ENCODE measurements around the gene CEP112. TPM values are rescaled to one million over a fixed set of nuclear protein-coding genes. Genes with fewer than 3 reads are reported as not detected.
A peak's percentile ranks its signal among the peaks of the same experiment; 100 is the strongest.

Gene CEP112
- total and polyA plus RNA-seq, 2 donors (not counting 1 experiment from before 2014, with no cell fraction given), result 5.4 to 6.4 TPM

DNA sequence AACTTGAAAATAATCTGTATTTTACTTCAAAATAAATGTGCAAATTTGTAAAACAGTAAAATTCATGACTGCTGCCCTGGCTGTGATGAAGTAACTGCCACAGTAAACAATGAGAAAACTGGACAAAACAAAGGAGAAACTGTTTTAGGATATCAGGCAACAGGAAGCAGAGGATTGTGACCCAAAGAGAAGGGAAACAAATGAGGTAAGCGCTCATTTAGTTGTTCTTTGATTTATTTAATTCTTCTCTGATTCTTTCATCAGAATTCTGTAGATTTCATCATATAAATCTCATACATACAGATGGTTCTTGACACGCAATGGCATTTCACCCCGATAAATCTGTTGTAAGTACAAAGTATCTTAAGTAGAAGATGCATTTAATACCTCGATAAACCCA, 432.4 kb downstream of the CEP112 start:
- no peaks in the 10 kb centered on the region for H4K20me1 ChIP-seq (ENCODE audit: control insufficient read depth, extremely low read depth, insufficient read depth, low read length)
- no peaks in the 10 kb centered on the region for H3K4me1 ChIP-seq (ENCODE audit: control insufficient read depth, extremely low read depth, insufficient read depth, low read length)
- no peaks in the 10 kb centered on the region for H3K9me3 ChIP-seq (ENCODE audit: control insufficient read depth, insufficient read depth, low read depth, low read length)
- H3K27me3 ChIP-seq (ENCODE audit: control insufficient read depth, insufficient read depth, low read length), result no peaks in the 10 kb centered on the region
- no peak overlapping the region for H2AFZ ChIP-seq (ENCODE audit: low read length)
- H3K36me3 ChIP-seq (ENCODE audit: control insufficient read depth, insufficient read depth, low read length), result no peaks in the 10 kb centered on the region
- no peak overlapping the region for H3K4me2 ChIP-seq (ENCODE audit: extremely low read depth, insufficient read depth, low read length)
- H3K79me2 ChIP-seq (ENCODE audit: control insufficient read depth, insufficient read depth, low read length), result no peaks in the 10 kb centered on the region
- TF ChIP-seq, protein P1, sequence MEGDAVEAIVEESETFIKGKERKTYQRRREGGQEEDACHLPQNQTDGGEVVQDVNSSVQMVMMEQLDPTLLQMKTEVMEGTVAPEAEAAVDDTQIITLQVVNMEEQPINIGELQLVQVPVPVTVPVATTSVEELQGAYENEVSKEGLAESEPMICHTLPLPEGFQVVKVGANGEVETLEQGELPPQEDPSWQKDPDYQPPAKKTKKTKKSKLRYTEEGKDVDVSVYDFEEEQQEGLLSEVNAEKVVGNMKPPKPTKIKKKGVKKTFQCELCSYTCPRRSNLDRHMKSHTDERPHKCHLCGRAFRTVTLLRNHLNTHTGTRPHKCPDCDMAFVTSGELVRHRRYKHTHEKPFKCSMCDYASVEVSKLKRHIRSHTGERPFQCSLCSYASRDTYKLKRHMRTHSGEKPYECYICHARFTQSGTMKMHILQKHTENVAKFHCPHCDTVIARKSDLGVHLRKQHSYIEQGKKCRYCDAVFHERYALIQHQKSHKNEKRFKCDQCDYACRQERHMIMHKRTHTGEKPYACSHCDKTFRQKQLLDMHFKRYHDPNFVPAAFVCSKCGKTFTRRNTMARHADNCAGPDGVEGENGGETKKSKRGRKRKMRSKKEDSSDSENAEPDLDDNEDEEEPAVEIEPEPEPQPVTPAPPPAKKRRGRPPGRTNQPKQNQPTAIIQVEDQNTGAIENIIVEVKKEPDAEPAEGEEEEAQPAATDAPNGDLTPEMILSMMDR (conservative IDR thresholded peaks at IDR 0.05 in 1 of 2, IDR thresholded peaks at IDR 0.05 in 1 of 2; ENCODE audit: low read depth in 1 of 2, low read length in 2 of 2), result no peak
- TF ChIP-seq EZH2 (IDR thresholded peaks at IDR 0.05; ENCODE audit: low read length, missing control alignments), result no peak
- DNase-seq (ENCODE audit: low read depth in 2 of 2), result peak in 1 of 2 donors; percentile 48
- H3K27ac ChIP-seq (ENCODE audit: insufficient read depth, low read length), result no peak overlapping the region
- H3K9ac ChIP-seq (ENCODE audit: insufficient read depth, low read length), result no peak overlapping the region
- no peak overlapping the region for H3K4me3 ChIP-seq (replicated peaks in 1 of 4; ENCODE audit: control extremely low read depth in 1 of 4, insufficient read depth in 1 of 4, low read depth in 3 of 4, low read length in 4 of 4)

DNA sequence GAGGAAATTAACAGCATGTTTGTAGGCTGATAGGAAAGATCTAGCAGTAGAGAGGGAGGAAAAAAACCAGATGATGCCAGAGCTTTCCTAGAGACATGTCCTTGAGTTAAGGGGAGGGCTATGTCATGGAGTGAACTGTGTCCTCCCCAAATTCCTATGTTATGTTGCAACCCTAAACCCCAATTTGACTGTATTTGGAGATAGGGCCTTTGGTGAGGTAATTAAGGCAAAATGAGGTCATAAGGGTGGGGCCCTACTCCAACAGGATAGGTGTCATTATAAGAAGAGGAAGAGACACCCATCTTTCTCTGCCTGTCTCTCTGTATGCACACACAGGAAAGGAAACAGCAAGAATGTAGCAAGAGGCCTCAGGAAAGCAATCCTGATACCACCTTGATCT, 435.2 kb downstream of the CEP112 start:
- Histone ChIP-seq H3K4me2 (ENCODE audit: extremely low read depth, insufficient read depth, low read length) (no peak overlapping the region), H2AFZ (ENCODE audit: low read length) (no peak overlapping the region), H4K20me1 (ENCODE audit: control insufficient read depth, extremely low read depth, insufficient read depth, low read length) (no peaks in the 10 kb centered on the region), H3K79me2 (ENCODE audit: control insufficient read depth, insufficient read depth, low read length) (no peaks in the 10 kb centered on the region), H3K27me3 (ENCODE audit: control insufficient read depth, insufficient read depth, low read length) (no peaks in the 10 kb centered on the region), H3K27ac (ENCODE audit: insufficient read depth, low read length) (no peak overlapping the region), H3K9me3 (ENCODE audit: control insufficient read depth, insufficient read depth, low read depth, low read length) (no peaks in the 10 kb centered on the region), H3K4me3 (replicated peaks in 1 of 4; ENCODE audit: control extremely low read depth in 1 of 4, insufficient read depth in 1 of 4, low read depth in 3 of 4, low read length in 4 of 4) (no peak overlapping the region), H3K36me3 (ENCODE audit: control insufficient read depth, insufficient read depth, low read length) (no peaks in the 10 kb centered on the region), H3K9ac (ENCODE audit: insufficient read depth, low read length) (no peak overlapping the region), H3K4me1 (ENCODE audit: control insufficient read depth, extremely low read depth, insufficient read depth, low read length) (no peaks in the 10 kb centered on the region)
- TF ChIP-seq EZH2 (IDR thresholded peaks at IDR 0.05; ENCODE audit: low read length, missing control alignments), result no peak
- TF ChIP-seq, protein P1 (conservative IDR thresholded peaks at IDR 0.05 in 1 of 2, IDR thresholded peaks at IDR 0.05 in 1 of 2; ENCODE audit: low read depth in 1 of 2, low read length in 2 of 2), result no peak
- DNase-seq (ENCODE audit: low read depth in 2 of 2), result peak in 1 of 2 donors; percentile 13

DNA sequence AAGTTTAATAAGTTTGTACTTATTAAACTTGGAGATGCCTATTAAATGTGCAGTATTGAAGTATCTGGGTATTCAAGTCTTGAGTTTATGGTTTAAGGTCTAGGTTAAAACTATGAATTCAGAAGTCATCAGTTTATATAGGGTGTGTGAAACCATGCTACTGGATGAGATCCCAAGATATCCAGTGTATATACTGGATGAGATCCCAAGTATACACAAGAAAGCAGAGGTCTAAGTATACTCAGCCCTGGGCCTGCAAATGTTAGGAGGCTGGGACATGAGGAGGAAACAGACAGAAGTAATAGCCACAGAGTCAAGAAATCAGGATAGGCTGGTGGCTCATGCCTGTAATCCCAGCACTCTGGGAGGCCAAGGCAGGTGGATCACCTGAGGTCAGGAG, 436.1 kb downstream of the CEP112 start:
- TF ChIP-seq, protein P1 (conservative IDR thresholded peaks at IDR 0.05 in 1 of 2, IDR thresholded peaks at IDR 0.05 in 1 of 2; ENCODE audit: low read depth in 1 of 2, low read length in 2 of 2), result no peak
- no peak for TF ChIP-seq EZH2 (IDR thresholded peaks at IDR 0.05; ENCODE audit: low read length, missing control alignments)

More for the DNA sequence above, 436.1 kb downstream of the CEP112 start:
- Histone ChIP-seq H2AFZ (ENCODE audit: low read length) (no peak overlapping the region), H3K4me1 (ENCODE audit: control insufficient read depth, extremely low read depth, insufficient read depth, low read length) (peaks cover 5% of the 10 kb centered on the region), H3K79me2 (ENCODE audit: control insufficient read depth, insufficient read depth, low read length) (no peaks in the 10 kb centered on the region), H3K36me3 (ENCODE audit: control insufficient read depth, insufficient read depth, low read length) (no peaks in the 10 kb centered on the region), H4K20me1 (ENCODE audit: control insufficient read depth, extremely low read depth, insufficient read depth, low read length) (no peaks in the 10 kb centered on the region), H3K4me3 (replicated peaks in 1 of 4; ENCODE audit: control extremely low read depth in 1 of 4, insufficient read depth in 1 of 4, low read depth in 3 of 4, low read length in 4 of 4) (no peak overlapping the region), H3K27me3 (ENCODE audit: control insufficient read depth, insufficient read depth, low read length) (no peaks in the 10 kb centered on the region), H3K4me2 (ENCODE audit: extremely low read depth, insufficient read depth, low read length) (no peak overlapping the region), H3K9me3 (ENCODE audit: control insufficient read depth, insufficient read depth, low read depth, low read length) (no peaks in the 10 kb centered on the region), H3K27ac (ENCODE audit: insufficient read depth, low read length) (no peak overlapping the region), H3K9ac (ENCODE audit: insufficient read depth, low read length) (no peak overlapping the region)
- peak in 1 of 2 donors; percentile 23 for DNase-seq (ENCODE audit: low read depth in 2 of 2)

Measured in fibroblast of lung (primary cell).